GM21576 (cell line): ENCODE data around the gene RPS15.
"Not testable (repeated sequence)": the region's sequence is repeated elsewhere in the genome, so short reads cannot be mapped to it uniquely, and the experiment has no call there.

Source experiments
- ATAC-seq: cut with Tn5 transposase; IDR thresholded peaks from one replicate; pipeline ENCODE4 v1.9.1; 2021; ENCODE audit warnings: mild to moderate bottlenecking, moderate library complexity; ENCODE audit not compliant: unreplicated experiment

The RPS15 gene

DNA sequence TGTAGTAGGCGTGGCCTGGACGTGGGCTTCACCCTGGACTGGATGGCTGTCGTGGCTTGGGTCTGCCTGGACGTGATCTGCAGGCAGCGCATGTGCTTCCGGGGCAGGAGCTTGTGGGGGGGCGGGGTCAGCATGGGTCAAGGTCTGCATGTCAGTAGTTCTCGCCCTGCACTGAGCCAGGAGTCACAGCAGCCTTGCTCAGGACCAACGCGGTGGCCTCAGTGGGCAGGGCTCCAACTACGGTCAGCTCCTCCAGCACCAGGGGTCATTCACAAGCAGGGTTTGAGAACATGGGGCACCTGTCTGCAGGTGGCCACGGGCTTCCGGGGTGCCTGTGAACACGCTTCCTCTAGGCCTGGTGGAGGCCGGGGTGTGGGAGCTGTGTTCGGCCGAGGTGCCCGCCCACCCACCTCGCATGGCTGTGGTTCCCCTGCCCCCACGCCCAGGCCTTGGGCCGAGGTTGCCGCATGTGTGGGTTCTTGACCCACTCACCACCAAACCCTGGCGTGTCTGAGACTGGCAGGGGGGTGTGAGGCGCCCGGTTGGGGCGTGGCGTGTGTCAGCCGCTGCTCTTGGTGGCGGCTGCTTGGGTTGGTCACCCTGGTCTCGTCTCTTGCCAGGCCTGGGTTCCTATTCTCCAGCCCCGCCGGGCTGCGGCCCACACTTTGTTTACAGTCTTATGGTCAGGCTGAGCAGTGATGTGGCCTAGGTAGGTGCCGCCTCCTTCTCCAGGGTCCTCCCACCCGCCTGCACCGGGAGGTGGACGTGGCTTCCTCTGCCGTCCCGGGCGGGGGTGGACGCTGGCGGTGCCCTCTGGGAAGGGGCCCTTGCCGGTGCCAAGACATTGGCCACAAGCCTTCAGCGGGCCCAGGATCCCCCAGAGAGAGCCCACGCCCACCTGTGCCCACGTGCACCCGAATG is 4.8 kb upstream of the RPS15 start:
- no peak for ATAC-seq

DNA sequence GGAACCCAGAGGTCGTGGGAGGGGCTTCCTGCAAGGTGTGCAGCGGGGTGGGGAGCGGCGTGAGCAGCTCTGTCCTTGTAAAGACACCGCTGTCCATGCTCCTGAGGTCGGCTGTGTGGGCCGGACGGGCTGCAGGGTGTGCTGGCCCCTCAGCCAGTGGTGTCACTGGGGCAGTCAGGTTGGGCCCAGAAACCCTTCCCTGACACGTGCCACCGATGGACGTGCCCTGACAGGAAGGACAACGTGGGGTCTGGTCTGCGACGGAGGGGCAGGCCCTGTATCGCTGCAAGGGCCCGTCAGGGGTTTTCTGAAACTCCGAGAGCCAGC is 4.2 kb upstream of the RPS15 start:
- no peak for ATAC-seq

DNA sequence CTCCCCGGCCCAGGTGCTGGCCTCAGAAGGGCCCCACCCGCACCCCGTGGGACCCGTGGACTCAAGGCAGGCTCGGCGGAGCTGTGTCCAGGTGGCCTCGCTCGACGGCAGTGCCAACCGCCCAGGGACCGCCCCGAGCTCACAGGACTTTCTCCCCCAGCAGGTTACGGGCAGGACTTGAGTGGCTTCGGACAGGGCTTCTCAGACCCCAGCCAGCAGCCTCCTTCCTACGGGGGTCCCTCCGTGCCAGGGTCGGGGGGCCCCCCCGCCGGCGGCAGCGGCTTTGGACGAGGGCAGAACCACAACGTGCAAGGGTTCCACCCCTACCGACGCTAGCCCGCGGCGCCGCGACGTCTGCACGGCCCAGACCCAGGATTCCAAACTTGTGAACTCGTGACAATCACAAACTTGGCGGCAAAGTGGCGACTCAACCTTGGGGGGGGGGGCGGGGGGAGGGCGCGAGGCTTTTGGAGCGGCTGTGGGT is 3.6 kb upstream of the RPS15 start:
- ATAC-seq: no peak

DNA sequence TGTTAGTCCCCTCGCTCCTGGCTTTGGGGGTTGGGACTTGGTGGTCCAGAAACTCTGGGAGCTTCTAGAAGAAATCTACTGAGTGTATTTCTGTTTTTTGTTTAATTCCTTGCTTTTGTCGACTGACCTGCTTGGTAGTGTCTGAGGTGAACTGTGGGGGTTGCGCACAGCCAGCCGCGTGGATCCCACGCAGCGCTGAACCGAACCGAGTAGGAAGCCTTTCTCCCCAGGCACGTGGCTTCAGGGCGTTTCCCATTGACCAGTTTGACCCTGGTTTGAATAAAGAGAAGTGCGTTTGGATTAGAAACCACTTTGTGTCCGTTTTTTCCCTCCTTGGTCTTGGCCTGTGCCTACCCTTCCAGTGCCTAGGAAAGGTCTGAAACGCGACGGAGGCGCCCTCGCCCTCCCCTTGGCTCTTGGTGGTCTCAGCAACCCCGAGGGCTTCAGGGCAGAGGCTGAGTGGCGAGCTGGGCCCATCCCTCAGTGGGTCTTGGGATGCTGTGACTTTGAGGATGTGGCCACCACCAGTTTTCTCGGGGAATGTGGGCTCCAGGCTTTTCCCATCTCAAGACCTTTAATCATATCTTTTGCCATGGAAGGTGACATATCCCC is 2.7 kb upstream of the RPS15 start:
- no peak for ATAC-seq

DNA sequence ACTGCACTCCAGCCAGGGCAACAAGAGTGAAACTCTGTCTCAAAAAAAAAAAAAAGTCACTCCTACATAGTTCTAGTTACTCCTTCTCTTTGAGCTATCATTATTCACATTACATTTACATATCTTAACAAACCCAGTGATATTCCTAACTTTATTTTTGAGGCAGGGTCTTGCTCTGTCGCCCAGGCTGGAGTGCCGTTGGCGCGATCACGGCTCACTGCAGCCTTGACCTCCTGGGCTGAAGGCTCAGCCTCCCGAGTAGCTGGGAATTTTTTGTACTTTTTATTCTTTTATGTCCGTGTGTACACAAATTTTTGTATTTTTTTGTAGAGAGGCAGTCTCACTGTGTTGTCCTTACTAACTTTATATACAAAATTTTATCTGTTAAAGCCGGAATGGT is 587 bp upstream of the RPS15 start:
- ATAC-seq: no peak

DNA sequence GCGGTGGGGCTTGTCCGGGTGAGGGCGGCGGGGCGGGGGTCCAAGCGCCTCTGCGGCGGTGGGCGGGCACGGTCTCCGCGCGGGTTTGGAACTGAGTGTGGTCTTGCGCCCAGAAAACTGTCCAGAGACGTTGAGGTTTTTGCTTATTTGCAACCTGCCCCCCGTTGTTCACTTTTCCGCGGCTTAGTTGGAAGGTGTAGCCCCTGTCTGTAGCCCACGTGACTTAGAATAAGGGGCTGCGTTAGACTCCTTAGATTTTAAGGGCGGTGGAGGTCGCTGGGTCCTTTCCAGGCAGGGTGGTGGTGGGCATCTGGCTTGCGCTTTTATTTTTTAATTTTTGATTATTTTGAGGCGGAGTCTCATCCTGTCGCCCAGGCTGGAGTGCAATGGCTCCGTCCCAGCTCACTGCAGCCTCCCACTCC is 748 bp downstream of the RPS15 start:
- ATAC-seq: no peak

DNA sequence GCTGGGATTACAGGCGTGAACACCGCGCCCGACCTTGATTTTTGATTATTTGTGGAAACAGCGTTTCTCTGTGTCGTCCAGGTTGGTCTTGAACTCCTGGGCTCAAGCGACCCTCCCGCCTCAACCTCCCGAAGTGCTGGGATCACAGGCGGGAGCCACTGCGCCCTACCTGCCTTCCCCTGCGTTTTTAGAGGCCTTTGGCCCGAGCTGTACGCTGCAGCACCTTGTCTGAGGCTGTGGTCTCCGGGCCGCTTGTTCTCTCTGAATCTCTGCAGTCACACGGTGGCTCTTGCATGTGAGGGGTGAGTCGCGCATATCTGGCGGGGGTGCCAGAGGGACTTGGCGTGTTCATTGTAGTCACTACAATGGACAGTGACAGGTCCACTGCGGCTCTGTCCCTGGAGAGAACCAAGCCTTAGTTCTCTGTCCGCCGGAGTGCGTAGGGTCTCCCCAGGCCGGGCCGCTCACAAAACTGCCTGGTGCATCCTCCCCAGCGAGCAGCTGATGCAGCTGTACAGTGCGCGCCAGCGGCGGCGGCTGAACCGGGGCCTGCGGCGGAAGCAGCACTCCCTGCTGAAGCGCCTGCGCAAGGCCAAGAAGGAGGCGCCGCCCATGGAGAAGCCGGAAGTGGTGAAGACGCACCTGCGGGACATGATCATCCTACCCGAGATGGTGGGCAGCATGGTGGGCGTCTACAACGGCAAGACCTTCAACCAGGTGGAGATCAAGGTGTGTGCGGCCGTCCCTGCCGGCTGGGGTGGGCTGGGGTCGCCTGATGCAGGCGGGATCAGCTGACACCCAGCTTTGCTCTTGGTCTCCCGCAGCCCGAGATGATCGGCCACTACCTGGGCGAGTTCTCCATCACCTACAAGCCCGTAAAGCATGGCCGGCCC is 1.6 kb downstream of the RPS15 start:
- not testable (repeated sequence) for ATAC-seq

DNA sequence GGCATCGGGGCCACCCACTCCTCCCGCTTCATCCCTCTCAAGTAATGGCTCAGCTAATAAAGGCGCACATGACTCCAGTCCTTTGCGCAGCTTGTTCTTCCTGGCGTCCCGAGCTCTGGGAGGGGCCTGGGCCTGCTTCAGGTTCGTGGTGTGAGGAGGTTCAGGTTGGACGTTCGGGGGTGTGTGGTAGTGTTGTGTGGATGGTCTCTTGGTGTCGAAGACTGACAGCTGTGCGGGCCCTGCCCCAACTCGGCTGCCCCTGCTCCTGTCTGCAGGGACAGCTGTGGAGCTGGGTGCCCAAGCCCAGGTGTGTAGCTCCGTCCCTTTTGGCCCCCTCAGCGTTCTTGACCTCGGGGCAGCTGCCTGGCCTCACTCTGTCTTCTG is 2.2 kb downstream of the RPS15 start:
- no peak for ATAC-seq

DNA sequence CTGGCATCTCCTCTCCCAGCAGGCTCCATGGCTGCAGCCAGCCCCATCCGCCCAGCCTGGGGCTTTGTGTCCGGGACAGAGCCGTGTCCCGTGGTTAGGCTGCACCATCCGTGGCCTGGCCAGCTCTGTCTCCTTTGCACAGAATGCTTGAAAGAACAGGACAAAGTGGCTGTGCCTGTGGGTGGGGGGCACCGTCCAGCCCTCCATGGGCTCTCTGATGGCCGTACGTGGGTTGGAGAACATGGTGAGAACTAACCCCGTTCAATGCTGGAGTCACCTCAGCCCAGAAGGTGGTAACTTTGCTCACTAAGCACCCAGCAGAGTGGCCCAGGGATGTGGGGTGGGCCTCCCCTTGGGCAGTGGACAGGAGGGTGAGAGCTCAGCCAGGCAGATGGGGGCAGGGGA is 2.8 kb downstream of the RPS15 start:
- no peak for ATAC-seq

DNA sequence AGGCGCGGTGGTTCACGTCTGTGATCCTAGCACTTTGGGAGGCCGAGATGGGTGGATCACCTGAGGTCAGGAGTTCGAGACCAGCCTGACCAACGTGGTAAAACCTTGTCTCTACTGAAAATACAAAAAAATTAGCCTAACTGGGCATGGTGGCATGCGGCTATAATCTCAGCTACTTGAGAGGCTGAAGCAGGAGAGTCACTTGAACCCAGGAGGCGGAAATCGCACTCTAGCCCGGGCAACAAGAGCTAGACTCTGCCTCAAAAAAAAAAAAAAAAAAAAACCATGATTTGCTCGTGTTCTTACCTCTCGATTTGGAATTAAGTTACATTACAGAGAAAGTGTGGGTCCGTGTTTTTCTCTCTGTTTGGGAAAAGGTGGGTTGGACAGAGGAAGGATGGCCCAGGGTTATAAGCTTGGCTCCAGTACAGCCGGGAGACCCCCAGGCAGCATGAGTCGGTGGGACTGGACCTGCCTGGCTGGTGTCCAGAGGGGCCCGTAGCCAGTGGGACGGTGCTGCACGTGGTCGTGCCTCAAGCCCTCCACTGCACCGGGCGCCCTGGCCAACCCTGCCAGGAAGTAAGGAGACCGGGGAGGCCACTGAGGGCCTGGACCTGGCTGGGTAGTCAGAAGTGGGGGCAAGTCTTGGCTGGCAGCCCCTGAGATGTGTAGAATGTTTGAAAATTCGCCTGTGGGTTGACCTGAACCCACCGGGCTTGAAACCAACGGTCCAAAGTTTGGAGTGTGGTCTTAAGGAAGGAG is 3.7 kb downstream of the RPS15 start:
- ATAC-seq: no peak

DNA sequence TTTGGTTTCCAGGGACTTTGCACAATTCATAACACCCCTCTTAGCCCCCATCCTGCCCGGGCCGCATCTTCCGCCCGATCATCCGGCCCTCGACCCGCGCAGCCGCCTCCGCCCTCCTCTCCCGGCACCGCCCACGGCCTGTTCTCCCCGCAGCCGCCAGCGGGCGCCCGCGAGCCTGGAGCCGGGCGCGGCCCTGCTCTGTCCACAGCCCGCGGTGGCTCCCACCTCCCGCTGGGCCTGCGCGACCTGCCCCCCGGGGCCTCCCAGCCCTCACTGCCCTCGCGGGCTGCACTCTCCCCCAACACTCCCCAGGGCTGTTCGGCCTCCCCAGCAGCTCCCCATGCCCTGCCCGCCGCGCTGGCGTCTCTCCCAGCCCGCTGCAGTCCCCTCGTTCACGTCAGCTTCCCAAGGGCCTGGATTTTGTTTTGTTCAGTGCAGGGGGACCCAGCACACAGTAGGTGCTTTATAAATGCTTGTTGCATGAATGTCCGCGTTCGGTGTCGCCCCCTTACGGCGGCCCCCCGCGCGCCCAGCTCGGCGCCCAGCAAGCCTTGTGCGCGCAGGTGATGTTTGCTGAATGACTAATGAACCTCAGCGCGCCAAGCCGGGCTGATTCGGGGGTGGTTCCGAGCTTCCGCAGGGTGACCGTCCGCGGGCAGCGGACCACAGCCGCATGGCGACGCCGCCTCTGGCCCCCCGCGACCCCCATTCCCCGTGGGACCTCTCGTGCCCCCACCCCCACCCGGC is 7.2 kb downstream of the RPS15 start:
- ATAC-seq: peak; percentile 56

DNA sequence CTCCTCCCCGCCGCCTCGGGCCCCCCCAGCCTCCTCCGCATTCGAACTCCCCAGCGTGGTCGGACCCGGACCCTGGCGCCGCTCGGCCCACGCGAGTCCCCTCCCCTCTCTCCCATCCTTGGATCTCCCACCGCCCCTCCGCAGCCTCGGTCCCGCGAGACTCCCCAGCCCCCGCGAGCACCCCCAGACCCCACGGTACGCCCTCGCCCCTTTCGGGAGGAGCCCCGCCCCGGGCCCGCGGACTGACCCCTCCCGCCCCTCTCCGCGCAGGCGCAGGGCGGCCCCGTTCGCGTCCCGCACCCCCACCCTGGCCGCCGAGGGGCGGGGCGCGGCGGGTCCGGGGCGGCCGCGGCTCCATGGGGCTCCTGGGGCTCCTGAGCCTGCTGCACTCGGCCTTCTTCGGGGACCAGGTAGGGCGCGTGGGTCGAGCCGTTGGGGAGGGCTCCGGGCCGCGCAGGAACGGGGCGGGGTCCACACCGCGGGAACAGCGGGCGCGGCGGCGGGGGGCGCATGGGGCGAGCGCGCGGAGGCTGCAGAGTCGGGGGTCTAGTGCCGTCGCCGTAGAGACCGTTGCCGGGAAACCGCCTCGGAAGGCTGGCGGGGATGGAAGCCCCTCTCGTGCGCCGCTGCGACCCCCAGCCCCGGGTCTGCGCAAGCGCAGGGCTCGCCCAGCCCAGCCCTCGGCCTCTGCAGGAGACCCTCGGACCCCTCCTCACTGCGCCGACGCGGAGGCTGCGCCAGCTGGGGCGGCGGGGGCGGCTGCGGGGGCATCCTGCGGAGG is 7.9 kb downstream of the RPS15 start:
- ATAC-seq: no peak

DNA sequence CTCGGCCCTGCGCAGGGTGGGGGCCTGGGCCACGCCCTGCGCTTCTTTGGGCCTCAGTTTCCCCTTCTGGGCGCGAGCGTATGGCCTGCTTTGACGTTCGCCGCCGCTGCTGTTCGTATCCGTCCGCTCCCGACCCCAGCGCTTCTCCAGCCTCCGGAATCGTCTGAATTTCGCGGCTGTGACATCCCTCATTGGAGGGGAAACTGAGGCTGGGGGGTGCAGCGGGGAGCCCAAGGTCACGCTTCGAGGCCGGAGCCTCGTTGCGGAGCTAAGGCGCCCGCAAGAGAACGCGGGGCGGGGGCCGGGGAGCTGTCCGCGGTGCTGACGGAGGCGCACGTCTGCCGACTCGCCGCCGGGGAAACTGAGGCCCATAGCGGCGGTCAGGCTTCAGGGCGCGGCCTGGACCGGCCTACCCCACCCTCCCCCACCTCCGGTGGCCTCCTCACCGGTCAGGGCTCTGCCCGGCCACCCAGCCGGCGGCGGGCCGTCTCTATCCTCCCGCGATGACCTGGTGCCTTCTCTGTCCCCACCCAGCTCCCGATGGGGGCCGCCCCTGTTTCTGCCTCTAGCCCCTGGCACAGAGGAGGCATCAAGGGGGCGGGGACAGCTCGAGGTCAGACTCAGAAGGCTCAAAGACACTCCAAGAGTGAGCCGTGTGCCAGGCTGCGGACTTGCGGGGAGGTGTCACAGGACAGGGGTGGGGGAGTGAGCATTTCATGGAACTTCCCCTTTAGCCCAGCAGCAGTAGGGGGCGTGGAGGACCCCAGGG is 8.7 kb downstream of the RPS15 start:
- no peak for ATAC-seq

DNA sequence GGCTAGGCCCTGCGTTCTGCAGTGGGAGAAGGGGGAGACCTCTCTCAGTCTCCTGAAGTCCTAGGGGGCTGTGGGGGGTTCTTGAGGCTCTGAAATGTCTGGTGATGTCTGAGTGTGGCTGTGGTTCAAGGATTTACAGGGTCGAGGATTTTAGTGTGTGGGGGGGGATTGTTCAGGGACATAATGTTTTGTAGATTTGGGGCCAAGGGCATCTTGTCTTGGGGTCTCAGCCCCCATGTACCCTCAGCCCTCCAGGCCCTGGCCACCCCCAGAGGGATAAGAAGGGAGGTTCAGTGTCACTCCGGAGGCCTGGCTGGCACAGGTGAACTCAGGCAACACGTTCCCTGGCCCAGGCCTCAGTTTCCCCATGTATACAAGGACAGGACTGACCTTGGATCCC is 9.3 kb downstream of the RPS15 start:
- no peak for ATAC-seq

DNA sequence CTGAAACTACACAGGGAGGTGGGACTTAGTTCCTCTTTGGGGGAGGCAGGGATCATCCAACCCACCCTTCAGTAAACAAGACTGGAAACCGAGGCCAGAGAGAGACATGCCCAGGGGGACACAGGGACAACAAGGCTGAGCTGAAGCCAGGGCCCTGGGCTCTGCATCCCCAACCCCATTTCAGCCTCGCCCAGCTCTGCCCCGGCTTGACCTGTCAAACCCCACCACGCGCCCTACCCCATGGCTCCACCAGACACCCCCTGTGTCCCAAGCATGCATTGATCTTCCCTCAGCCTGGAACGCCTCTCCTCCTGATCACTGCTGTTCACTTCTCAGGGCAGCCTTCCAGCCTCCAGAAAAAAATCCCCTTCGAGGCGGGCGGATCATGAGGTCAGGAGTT is 9.7 kb downstream of the RPS15 start:
- ATAC-seq: no peak

DNA sequence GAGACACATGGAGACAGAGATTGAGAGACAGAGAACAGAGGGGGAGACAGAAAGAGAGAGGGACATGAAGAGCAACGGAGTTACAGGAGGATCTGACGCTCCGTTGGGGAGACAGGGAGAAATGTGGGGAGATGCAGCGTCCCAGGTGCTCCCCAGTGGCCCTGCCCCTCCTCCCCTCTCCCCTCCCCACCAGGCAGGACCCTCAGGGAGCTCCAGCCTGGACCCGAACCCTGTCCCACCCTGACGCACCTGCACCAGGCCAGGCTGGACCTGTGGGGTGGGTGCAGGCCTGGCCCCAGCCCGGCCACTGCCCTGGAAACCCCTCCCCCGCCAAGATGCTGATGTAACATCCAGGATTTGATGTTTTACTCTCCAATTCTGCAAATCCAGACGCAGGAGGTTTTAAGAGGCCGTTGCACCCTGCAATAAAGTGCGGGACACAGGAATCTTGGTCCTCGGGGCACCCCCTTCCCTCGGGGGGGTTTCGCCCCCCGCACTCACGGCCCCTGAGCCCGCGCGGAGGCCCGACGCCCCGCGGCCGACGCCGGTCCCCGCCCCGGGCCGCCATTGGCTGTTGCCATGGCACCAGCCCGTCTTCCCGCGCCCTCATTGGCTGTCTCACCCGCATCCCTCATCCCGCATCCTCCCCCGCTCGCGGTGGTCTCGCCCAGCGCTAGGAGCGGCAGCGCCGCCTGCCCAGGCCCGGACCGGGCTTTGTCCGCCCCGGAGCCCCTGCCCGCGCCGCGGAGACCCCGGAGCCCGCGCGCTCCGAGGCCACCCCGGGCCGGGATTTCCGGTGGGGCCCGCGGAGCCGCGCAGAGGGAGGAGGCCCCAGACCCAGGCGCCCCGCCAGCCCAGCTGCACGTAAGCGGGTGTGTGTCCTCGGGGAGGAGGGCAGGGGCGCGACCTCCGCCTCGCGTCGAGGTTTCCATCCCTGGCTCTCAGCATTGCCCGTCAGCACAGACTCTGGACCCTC is 11.6 kb downstream of the RPS15 start, which contains the start of gene APC2:
Gene APC2, plus strand, starts transcription at position 655 of the 976 bp plus-strand sequence. CDS start 2,881 bp downstream, outside the sequence.
- ATAC-seq: no peak
